ENCODE measurements around the gene PDK2.

DNA sequence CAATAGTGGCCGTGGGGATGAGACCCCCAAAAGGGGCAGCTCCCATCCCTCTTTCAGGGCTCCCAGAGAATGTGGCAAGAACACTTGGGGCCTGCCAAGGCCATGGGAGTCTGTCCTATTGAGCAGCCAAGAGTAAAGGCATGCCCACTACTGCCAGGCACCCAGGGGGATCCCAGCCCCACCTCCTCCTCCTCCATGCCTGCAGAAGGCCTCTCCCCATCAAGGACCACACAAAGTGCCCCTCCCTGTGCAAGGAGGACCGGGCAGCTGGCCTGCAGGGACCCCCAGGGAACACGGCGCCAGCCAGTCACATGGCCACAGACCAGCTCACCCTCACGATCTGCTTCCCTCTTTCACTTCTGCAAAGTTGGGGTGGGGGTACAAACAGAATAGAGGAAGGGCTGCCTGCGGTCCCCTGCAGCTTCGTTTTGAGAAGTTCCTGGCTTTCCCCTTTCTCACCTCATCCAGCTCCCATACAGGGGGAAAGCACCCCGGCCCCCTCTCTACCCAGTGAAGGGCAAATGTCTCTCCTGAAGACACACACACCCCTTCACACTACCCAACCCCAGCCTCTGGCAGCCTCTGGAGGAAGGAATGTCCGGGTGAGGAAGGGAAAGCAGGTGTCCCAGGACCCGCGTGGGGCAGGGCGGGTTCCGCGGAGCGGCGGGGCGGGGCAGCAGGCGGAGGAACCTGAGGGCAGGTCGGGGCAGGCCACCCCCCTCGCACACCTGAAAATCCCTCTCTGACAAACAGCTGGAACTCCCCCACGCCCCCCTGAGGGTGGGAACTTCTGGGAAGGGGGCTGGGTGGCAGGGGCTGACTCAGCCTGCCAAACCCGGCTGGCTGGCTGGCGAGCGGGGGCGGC lies 53.3 kb downstream of the PDK2 start:
- TF ChIP-seq, protein P1, sequence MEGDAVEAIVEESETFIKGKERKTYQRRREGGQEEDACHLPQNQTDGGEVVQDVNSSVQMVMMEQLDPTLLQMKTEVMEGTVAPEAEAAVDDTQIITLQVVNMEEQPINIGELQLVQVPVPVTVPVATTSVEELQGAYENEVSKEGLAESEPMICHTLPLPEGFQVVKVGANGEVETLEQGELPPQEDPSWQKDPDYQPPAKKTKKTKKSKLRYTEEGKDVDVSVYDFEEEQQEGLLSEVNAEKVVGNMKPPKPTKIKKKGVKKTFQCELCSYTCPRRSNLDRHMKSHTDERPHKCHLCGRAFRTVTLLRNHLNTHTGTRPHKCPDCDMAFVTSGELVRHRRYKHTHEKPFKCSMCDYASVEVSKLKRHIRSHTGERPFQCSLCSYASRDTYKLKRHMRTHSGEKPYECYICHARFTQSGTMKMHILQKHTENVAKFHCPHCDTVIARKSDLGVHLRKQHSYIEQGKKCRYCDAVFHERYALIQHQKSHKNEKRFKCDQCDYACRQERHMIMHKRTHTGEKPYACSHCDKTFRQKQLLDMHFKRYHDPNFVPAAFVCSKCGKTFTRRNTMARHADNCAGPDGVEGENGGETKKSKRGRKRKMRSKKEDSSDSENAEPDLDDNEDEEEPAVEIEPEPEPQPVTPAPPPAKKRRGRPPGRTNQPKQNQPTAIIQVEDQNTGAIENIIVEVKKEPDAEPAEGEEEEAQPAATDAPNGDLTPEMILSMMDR (conservative IDR thresholded peaks at IDR 0.05; ENCODE audit: low read depth, low read length) = peak; percentile 31; the same call in 1 of the 2 replicates
- no peak for TF ChIP-seq EZH2 (IDR thresholded peaks at IDR 0.05; ENCODE audit: low read length, unreplicated experiment)
- TF ChIP-seq EZH2phosphoT487 (IDR thresholded peaks at IDR 0.05; ENCODE audit: borderline replicate concordance, low read length) = no peak
